ENCODE data around the gene IGF2. TPM values are rescaled to one million over a fixed set of nuclear protein-coding genes. Genes with fewer than 3 reads are reported as not detected.

The IGF2 gene
- total and polyA plus RNA-seq, 2 of the 8 experiments (the other 6 are each of a cell fraction or from before 2014, with no cell fraction given): 0.74 to 1.5 TPM

- H2AFZ ChIP-seq (ENCODE audit: low read length): no peak overlapping the region
- peaks cover 0 to 7% (median 3%) of the 10 kb centered on the region in 4 experiments; a peak in 2 of 7 replicates for H3K27me3 ChIP-seq (replicated peaks in 1 of 4; ENCODE audit: control insufficient read depth in 3 of 4, extremely low read depth in 1 of 4, insufficient read depth in 3 of 4, low read length in 3 of 4)
- peaks cover 0 to 3% of the 10 kb centered on the region in 2 experiments for H4K20me1 ChIP-seq (replicated peaks in 1 of 2; ENCODE audit: control insufficient read depth in 1 of 2, insufficient read depth in 2 of 2, low read length in 2 of 2)
- no peak overlapping the region for H3K4me3 ChIP-seq (ENCODE audit: extremely low read depth in 1 of 4, insufficient read depth in 2 of 4, low read depth in 3 of 4, low read length in 4 of 4)
- no peaks in the 10 kb centered on the region; a peak in 1 of 7 replicates for H3K4me1 ChIP-seq (replicated peaks in 1 of 4; ENCODE audit: control insufficient read depth in 3 of 4, insufficient read depth in 4 of 4, low read length in 3 of 4)
- no peak overlapping the region for H3K9ac ChIP-seq (replicated peaks in 1 of 4; ENCODE audit: extremely low read depth in 1 of 4, low read depth in 3 of 4, low read length in 3 of 4)
- no peak overlapping the region for H3K56ac ChIP-seq (replicated peaks; ENCODE audit: insufficient read length, low read depth, low read length)
- no peak overlapping the region for H2AK5ac ChIP-seq (ENCODE audit: low read depth, low read length)
- H3K18ac ChIP-seq (ENCODE audit: extremely low read depth, low read length): no peak overlapping the region
- H4K5ac ChIP-seq (ENCODE audit: insufficient read length, low read depth, low read length): no peak overlapping the region
- H2BK5ac ChIP-seq (ENCODE audit: low read depth, low read length): no peak overlapping the region
- H4K8ac ChIP-seq (ENCODE audit: extremely low read depth, insufficient read depth, low read length): no peak overlapping the region
- no peaks in the 10 kb centered on the region for H3K36me3 ChIP-seq (ENCODE audit: control insufficient read depth in 2 of 4, insufficient read depth in 4 of 4, low read length in 3 of 4)
- H3K79me2 ChIP-seq (ENCODE audit: control insufficient read depth in 1 of 2, insufficient read depth in 2 of 2, low read length in 2 of 2): no peaks in the 10 kb centered on the region
- ChIA-PET CTCF (ENCODE audit: partially characterized antibody) (interaction anchor here (0.9 to 1.4 kb wide), 6 partner anchors 9 to 649 kb away, joined by 3 to 10 read pairs (median 4); no protein-coding TSS in a partner anchor), POLR2A (ENCODE audit: partially characterized antibody) (no interaction called here)
- no peak overlapping the region for H3K23ac ChIP-seq (ENCODE audit: insufficient read length)
- no peak overlapping the region for H2BK12ac ChIP-seq (ENCODE audit: low read depth, low read length)
- H3K27ac ChIP-seq (ENCODE audit: low read depth, low read length): no peak overlapping the region
- no peak for TF ChIP-seq HDAC2 (IDR thresholded peaks at IDR 0.05; ENCODE audit: borderline replicate concordance in 1 of 2, low read depth in 2 of 2, low read length in 2 of 2)
- no peak for TF ChIP-seq JUND (IDR thresholded peaks at IDR 0.05; ENCODE audit: low read length)
- TF ChIP-seq NANOG (IDR thresholded peaks at IDR 0.05; ENCODE audit: insufficient read depth, low read depth, low read length, poor library complexity, severe bottlenecking): no peak
- TF ChIP-seq SIX5 (IDR thresholded peaks at IDR 0.05; ENCODE audit: low read depth, low read length): no peak
- no peak for TF ChIP-seq TAF1 (IDR thresholded peaks at IDR 0.05; ENCODE audit: low read depth, low read length)
- TF ChIP-seq JUN (IDR thresholded peaks at IDR 0.05; ENCODE audit: low read depth, low read length): no peak
- TF ChIP-seq KDM1A (IDR thresholded peaks at IDR 0.05; ENCODE audit: borderline replicate concordance, low read length): no peak
- no peak for TF ChIP-seq SAP30 (IDR thresholded peaks at IDR 0.05; ENCODE audit: insufficient read depth, insufficient replicate concordance, low read length)
- no peak for TF ChIP-seq FOSL1 (IDR thresholded peaks at IDR 0.05; ENCODE audit: insufficient read depth, low read depth, low read length)
- no peak for TF ChIP-seq PHF8 (conservative IDR thresholded peaks at IDR 0.05; ENCODE audit: low read depth, low read length)
- TF ChIP-seq, protein P1, sequence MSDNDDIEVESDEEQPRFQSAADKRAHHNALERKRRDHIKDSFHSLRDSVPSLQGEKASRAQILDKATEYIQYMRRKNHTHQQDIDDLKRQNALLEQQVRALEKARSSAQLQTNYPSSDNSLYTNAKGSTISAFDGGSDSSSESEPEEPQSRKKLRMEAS (IDR thresholded peaks at IDR 0.05): no peak
- H3K4me2 ChIP-seq (ENCODE audit: insufficient read depth in 1 of 2, low read depth in 2 of 2, low read length in 2 of 2): no peak overlapping the region
- WGBS, 2 experiments (ENCODE audit: extremely low coverage in 1 of 2, insufficient coverage in 1 of 2, insufficient read length in 1 of 2, insufficient replicate concordance in 2 of 2, low coverage in 1 of 2, low lambda C conversion rate in 2 of 2, missing lambda C conversion rate in 1 of 2): 93% methylated on average over 17 of the region's 18 CpGs; no CpG with 5 or more reads in 1 of the 2 experiments
- no peak overlapping the region for H2BK15ac ChIP-seq (ENCODE audit: low read length)
- no peak overlapping the region for H3K4ac ChIP-seq (replicated peaks; ENCODE audit: insufficient read length, low read depth, low read length)
- no peak overlapping the region for H2BK20ac ChIP-seq (ENCODE audit: low read length)
- DNase-seq (ENCODE audit: low read depth in 1 of 2, low spot score in 2 of 2): no peak
- H2BK120ac ChIP-seq (replicated peaks; ENCODE audit: low read depth, low read length): no peak overlapping the region
- H3K9me3 ChIP-seq (ENCODE audit: insufficient read depth in 2 of 2, low read depth in 1 of 2, low read length in 1 of 2): no peaks in the 10 kb centered on the region
- no peak overlapping the region for H3K14ac ChIP-seq (ENCODE audit: insufficient read length)
- no peak overlapping the region for H4K91ac ChIP-seq (replicated peaks; ENCODE audit: insufficient read length, low read length)
- peaks cover 2% of the 10 kb centered on the region; the same call in 1 of the 2 replicates for H3K23me2 ChIP-seq (ENCODE audit: low read depth, low read length)
- FAIRE-seq: no peak
- no peaks in the 10 kb centered on the region for H3K79me1 ChIP-seq (ENCODE audit: low read depth, low read length)
Measured at GRCh38 chr11:2182075-2182474, 42.9 kb upstream of the IGF2 start.

Data from H1 (cell line).